Measurements from ENCODE around the gene ZC3H12A.

DNA sequence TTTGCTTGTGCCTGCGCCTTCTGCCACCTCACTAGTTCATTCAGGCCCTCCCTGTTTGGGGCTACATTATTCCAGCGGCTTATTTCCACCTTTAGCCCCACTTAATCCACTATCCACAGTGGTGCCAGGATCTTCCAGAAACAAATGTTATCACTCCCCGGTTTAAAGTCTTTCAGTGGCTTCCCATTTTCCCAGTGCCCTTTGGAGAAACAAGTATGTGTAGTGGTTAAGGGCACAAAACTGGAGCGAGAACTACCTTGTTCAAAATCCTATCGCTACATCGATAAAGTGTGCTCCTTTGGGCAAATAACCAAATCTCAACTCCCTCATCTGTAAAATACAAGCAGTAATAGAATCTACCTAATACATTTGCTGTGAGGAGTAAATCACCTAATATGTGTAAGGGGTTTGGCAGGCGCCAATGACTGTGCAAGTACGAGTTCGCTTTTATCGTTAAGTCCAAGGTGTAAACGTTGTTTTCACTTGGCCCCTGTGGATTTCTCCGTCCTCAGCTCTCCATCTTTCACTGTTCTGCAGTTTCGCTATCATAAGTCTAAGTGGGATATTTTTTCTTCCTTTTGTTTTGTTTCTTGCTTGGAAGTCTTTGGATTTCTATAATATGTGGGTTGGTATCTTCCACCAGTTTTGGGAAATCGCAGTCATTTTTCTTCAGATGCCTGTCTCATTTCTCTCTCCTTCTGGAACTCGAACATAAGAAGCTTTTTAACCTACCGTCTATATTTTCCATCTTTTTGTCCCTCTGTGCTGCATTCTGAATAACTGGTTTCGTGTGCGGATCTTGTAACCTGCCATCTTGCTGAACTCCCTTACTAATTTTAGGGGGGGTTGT is 41.0 kb downstream of the ZC3H12A start:
- TF ChIP-seq CTCF (IDR thresholded peaks at IDR 0.05) (no peak), POLR2A (IDR thresholded peaks at IDR 0.05) (no peak)

All from Peyer's patch (tissue), 4 donors.